Esophagus squamous epithelium (tissue), 5 donors: Measurements from ENCODE around the gene SPCS3. TPM values are rescaled to one million over a fixed set of nuclear protein-coding genes. Genes with fewer than 3 reads are reported as not detected.
A peak's percentile ranks its signal among the peaks of the same experiment; 100 is the strongest.
"Not testable (repeated sequence)": the region's sequence is repeated elsewhere in the genome, so short reads cannot be mapped to it uniquely, and the experiment has no call there.

Source experiments
- DNase-seq: peaks from one replicate; lab custom pipeline; 2025; lab: John Stamatoyannopoulos, UW
- H3K27ac ChIP-seq, 4 donors: fragments of 200-600 bp; sonication (generic); one replicate each; pipeline ENCODE4 v1.5.1; 2016 to 2019; ENCODE audit warnings: mild to moderate bottlenecking in 1 of 4
- H3K27me3 ChIP-seq, 4 donors: fragments of 200-600 bp; sonication (generic); 1 replicate in 3 of 4; 2 replicates in 1 of 4; pipeline versions ENCODE4 v1.5.1 to v1.6.0; 2017 to 2021; ENCODE audit warnings: antibody characterized with exemption in 1 of 4
- H3K36me3 ChIP-seq, 3 donors: fragments of 200-600 bp; sonication (generic); one replicate each; pipeline ENCODE4 v1.5.1; 2016 to 2019
- H3K4me1 ChIP-seq, 3 donors: fragments of 200-600 bp; sonication (generic); one replicate each; pipeline ENCODE4 v1.5.1; 2017 to 2019
- H3K4me3 ChIP-seq, 4 donors: fragments of 200-600 bp; sonication (generic); 1 replicate in 3 of 4; 2 replicates in 1 of 4; pipeline ENCODE4 v1.5.1; 2016 to 2019; ENCODE audit warnings: mild to moderate bottlenecking in 2 of 4, moderate library complexity in 1 of 4
- H3K9me3 ChIP-seq, 3 donors: fragments of 200-600 bp; sonication (generic); one replicate each; pipeline ENCODE4 v1.5.1; 2016 to 2019
- CTCF ChIP-seq, 6 experiments: fragments of 450-650 bp in 4 of 6; fragments of 200-600 bp in 2 of 6; sonication (generic) in 2 of 6; IDR thresholded peaks; one replicate each; pipeline ENCODE4 v1.5.1; 2016 to 2019; ENCODE audit warnings: antibody characterized with exemption in 6 of 6, mild to moderate bottlenecking in 4 of 6, moderate library complexity in 4 of 6
- POLR2A ChIP-seq, 4 donors: fragments of 450-650 bp; IDR thresholded peaks; one replicate each; pipeline ENCODE4 v1.6.1; 2017; ENCODE audit warnings: antibody characterized with exemption in 4 of 4, mild to moderate bottlenecking in 4 of 4, moderate library complexity in 3 of 4
- WGBS, 2 donors: methylation state at CpG; one replicate each; pipeline ENCODE4 v1.1.5; 2018; 5-methylcytosine and 5-hydroxymethylcytosine counted together
- intact Hi-C: fragments of 100-400 bp; cut with DNase I; formaldehyde crosslinking; loops from one replicate; pipeline ENCODE4 v1.15.0; 2022
- total RNA-seq, 4 donors: library from RNA; depleted of rRNA; stranded (reverse); fragments of >200 nt; gene quantifications; one replicate each; pipeline ENCODE4 v1.1.0, GENCODE V29; 2016
- donor health status: DM: yes; HTN: yes; CAD: no.

Gene SPCS3
- total RNA-seq, 4 donors from 2014 or later: 48.7 to 61.8 (median 54.3) TPM

- Histone ChIP-seq H3K4me1 (no peaks in the 10 kb centered on the region), H3K4me3 (no peak overlapping the region), H3K27ac (no peak overlapping the region), H3K9me3 (peaks cover 0 to 20% (median 10%) of the 10 kb centered on the region in 3 donors), H3K36me3 (no peaks in the 10 kb centered on the region), H3K27me3 (no peaks in the 10 kb centered on the region)
- no CpG with 5 or more reads among the region's 2 CpGs for WGBS, 2 donors
- no peak for DNase-seq
- TF ChIP-seq CTCF (IDR thresholded peaks at IDR 0.05) (no peak), POLR2A (IDR thresholded peaks at IDR 0.05) (no peak)
- intact Hi-C loops: no loop called here
Measured at GRCh38 chr4:176343286-176343685, 23.5 kb downstream of the SPCS3 start.

GRCh38 chr4:176345346-176345745 lies 25.6 kb downstream of the SPCS3 start:
- H3K36me3 ChIP-seq, H3K27ac ChIP-seq, DNase-seq, H3K4me1 ChIP-seq, intact Hi-C loops, H3K27me3 ChIP-seq: not testable (repeated sequence)
- 58 to 72% methylated on average over 7 of the region's 7 CpGs for WGBS, 2 donors
- H3K4me3 ChIP-seq: peak overlapping the region in 1 of 4 donors; percentile 15
- H3K9me3 ChIP-seq: peaks cover 0 to 20% (median 10%) of the 10 kb centered on the region in 3 donors

GRCh38 chr4:176346836-176347235 lies 27.1 kb downstream of the SPCS3 start:
- 66 to 68% methylated on average over 2 of the region's 2 CpGs for WGBS, 2 donors
- intact Hi-C loops, DNase-seq: not testable (repeated sequence)

GRCh38 chr4:176350671-176351070 lies 30.9 kb downstream of the SPCS3 start:
- TF ChIP-seq POLR2A (IDR thresholded peaks at IDR 0.05) (no peak), CTCF (IDR thresholded peaks at IDR 0.05) (no peak)
- 95 to 100% methylated on average over 1 to 5 of the region's 5 CpGs for WGBS, 2 donors
- no peaks in the 10 kb centered on the region for H3K4me1 ChIP-seq

More at GRCh38 chr4:176346836-176347235, 27.1 kb downstream of the SPCS3 start:
- H3K27ac ChIP-seq, H3K36me3 ChIP-seq, H3K4me1 ChIP-seq, H3K4me3 ChIP-seq, H3K27me3 ChIP-seq: not testable (repeated sequence)
- H3K9me3 ChIP-seq: peaks cover 0 to 20% (median 10%) of the 10 kb centered on the region in 3 donors

GRCh38 chr4:176354884-176355283 lies 35.1 kb downstream of the SPCS3 start:
- TF ChIP-seq CTCF (IDR thresholded peaks at IDR 0.05): no peak
- TF ChIP-seq POLR2A (IDR thresholded peaks at IDR 0.05): no peak
- intact Hi-C loops: no loop called here
- Histone ChIP-seq H3K36me3 (no peaks in the 10 kb centered on the region), H3K4me3 (no peak overlapping the region), H3K27ac (no peak overlapping the region), H3K4me1 (no peaks in the 10 kb centered on the region), H3K9me3 (no peaks in the 10 kb centered on the region), H3K27me3 (no peaks in the 10 kb centered on the region)
- no peak for DNase-seq
- WGBS, 2 donors: 55% methylated on average over 1 of the region's 1 CpG

More at GRCh38 chr4:176350671-176351070, 30.9 kb downstream of the SPCS3 start:
- Histone ChIP-seq H3K4me3 (no peak overlapping the region), H3K27ac (no peak overlapping the region), H3K36me3 (peaks cover 0 to 3% (median 0%) of the 10 kb centered on the region in 3 donors), H3K9me3 (no peaks in the 10 kb centered on the region), H3K27me3 (no peaks in the 10 kb centered on the region)
- no peak for DNase-seq
- intact Hi-C loops: no loop called here

GRCh38 chr4:176357359-176358082 lies 37.8 kb downstream of the SPCS3 start:
- Histone ChIP-seq H3K4me1 (no peaks in the 10 kb centered on the region), H3K27me3 (no peaks in the 10 kb centered on the region), H3K4me3 (no peak overlapping the region), H3K9me3 (no peaks in the 10 kb centered on the region), H3K36me3 (no peaks in the 10 kb centered on the region), H3K27ac (no peak overlapping the region)
- TF ChIP-seq CTCF (IDR thresholded peaks at IDR 0.05) (no peak), POLR2A (IDR thresholded peaks at IDR 0.05) (no peak)
- no peak for DNase-seq
- intact Hi-C loops: no loop called here
- 51 to 52% methylated on average over 4 of the region's 4 CpGs for WGBS, 2 donors
